ENCODE data around the gene PDE1A. TPM values are rescaled to one million over a fixed set of nuclear protein-coding genes. Genes with fewer than 3 reads are reported as not detected.
A peak's percentile ranks its signal among the peaks of the same experiment; 100 is the strongest.

The PDE1A gene
- total and polyA plus RNA-seq, 8 donors = 0.60 to 4.2 (median 1.6) TPM

DNA sequence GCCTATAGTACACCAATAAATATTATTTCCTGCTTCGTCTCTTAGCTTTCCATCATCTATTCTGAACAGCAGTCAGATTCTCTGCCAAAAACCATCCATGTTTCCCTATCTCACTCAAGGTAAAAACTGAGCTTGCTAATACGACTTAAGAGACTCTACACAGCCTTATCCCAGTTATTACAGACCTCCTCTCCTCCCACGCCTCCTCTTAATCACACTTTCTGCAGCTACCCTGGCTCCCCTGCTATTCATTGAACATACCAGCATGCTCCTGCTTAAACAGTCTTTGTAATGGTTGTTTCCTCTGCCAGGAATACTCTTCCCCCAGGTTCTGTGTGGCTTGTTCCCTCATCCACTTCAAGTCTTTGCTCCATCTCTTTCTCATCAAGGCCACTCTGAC is 81.5 kb downstream of the PDE1A start:
- Histone ChIP-seq H3K36me3 (no peaks in the 10 kb centered on the region), H3K27ac (no peak overlapping the region), H3K9me3 (no peaks in the 10 kb centered on the region), H3K4me3 (no peak overlapping the region), H3K4me1 (no peaks in the 10 kb centered on the region), H3K27me3 (no peaks in the 10 kb centered on the region)
- 80 to 83% methylated on average over 3 of the region's 3 CpGs for WGBS, 2 donors
- intact Hi-C loops (cut with DNase I) = no loop called here
- no peak for ATAC-seq
- no peak for FAIRE-seq
- DNase-seq = no peak
- TF ChIP-seq, protein P1, sequence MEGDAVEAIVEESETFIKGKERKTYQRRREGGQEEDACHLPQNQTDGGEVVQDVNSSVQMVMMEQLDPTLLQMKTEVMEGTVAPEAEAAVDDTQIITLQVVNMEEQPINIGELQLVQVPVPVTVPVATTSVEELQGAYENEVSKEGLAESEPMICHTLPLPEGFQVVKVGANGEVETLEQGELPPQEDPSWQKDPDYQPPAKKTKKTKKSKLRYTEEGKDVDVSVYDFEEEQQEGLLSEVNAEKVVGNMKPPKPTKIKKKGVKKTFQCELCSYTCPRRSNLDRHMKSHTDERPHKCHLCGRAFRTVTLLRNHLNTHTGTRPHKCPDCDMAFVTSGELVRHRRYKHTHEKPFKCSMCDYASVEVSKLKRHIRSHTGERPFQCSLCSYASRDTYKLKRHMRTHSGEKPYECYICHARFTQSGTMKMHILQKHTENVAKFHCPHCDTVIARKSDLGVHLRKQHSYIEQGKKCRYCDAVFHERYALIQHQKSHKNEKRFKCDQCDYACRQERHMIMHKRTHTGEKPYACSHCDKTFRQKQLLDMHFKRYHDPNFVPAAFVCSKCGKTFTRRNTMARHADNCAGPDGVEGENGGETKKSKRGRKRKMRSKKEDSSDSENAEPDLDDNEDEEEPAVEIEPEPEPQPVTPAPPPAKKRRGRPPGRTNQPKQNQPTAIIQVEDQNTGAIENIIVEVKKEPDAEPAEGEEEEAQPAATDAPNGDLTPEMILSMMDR (IDR thresholded peaks at IDR 0.05) = no peak

DNA sequence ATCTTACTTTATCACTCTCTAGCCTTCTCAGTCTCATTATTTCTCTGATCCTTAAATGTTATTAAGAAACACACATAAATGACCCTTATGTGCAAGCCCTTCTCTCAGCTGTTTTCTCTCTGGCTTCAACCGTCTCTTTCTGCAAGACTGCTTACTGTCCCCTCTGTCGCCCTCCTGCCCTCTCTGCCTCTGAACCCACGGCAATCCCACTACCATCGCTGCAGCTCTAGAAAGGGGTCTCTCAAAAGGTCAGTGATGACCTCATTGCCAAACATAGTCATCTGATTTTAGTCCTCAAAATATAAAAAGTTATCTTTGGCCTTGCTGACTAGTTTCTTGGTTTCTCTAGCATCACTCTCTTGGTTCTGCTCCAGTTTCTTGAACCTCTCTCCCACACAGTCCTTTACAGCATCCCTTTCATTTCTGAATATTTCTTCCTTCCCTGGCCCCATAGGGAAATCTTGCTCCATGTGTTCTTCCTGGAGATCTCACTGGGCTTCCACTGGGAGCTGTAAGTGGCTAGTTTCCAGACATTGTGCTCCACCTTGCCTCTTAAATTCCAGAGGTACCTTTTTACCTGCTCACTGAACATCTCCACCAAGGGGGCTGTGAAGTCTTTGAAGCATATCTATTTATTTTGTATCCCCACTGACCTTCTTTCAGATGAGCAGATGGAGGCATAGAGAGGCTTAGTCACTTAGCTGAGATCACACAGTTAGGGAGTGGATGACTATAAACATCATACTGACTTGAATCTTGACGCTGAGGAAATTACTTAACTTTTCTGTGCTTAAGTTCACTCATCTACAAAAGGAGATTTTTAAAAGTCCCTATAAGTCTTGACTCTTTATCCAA is 96.2 kb downstream of the PDE1A start:
- Histone ChIP-seq H3K27me3 (no peaks in the 10 kb centered on the region), H3K9me3 (no peaks in the 10 kb centered on the region), H3K4me3 (no peak overlapping the region), H3K36me3 (no peaks in the 10 kb centered on the region), H3K4me1 (no peaks in the 10 kb centered on the region), H3K27ac (no peak overlapping the region)
- FAIRE-seq = no peak
- WGBS, 2 donors = 75 to 78% methylated on average over 5 of the region's 5 CpGs
- ATAC-seq = peak in 1 of 4 donors; percentile 36
- DNase-seq = no peak
- intact Hi-C loops (cut with DNase I) = no loop called here
- TF ChIP-seq, protein P1 (IDR thresholded peaks at IDR 0.05) = no peak

DNA sequence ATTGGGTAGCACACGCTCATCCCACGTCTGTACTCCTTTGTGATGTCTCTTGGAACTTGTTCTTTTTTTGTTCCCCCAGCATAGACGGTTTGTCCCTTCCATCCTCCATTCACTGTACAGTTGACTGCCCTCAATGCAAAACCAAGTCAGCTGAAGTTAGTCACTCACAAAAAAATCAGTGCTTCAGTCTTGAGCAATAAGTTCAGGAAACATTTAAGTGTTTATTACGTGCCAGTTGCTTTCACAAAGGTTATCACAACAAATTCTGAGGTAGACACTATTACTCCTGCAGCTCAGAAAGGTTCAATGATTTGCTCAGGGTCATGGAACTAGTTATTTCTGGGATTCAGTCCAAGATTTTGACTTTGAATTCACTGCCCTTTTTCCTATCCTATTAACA is 102.2 kb downstream of the PDE1A start:
- ATAC-seq (no peak), DNase-seq (no peak), FAIRE-seq (no peak)
- TF ChIP-seq, protein P1 (IDR thresholded peaks at IDR 0.05) = no peak
- H3K4me1 ChIP-seq = no peaks in the 10 kb centered on the region
- no peaks in the 10 kb centered on the region for H3K9me3 ChIP-seq
- intact Hi-C loops (cut with DNase I) = no loop called here
- no peaks in the 10 kb centered on the region for H3K27me3 ChIP-seq
- H3K36me3 ChIP-seq = no peaks in the 10 kb centered on the region
- WGBS, 2 donors = 62 to 73% methylated on average over 4 of the region's 4 CpGs
- no peak overlapping the region for H3K4me3 ChIP-seq
- no peak overlapping the region for H3K27ac ChIP-seq

DNA sequence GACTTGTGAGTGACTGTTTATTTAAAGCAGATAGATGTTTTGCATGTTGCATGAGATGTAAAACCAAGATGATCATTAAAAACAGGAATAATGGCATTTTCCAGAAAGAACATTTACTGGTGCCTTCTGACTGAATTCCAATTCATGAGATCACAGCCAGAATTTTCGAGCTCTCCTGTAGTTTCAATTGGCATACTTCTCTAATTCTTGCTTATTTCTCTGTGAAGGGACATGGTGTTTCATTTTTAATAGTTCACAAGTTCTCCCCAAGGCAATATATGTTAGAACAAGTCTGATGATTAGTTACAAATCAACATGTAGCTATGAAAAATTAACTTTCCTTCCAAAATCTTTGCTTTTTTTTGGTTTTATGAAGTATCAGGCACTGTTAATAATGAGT is 105.7 kb downstream of the PDE1A start:
- DNase-seq (no peak), FAIRE-seq (no peak), ATAC-seq (no peak)
- TF ChIP-seq, protein P1 (IDR thresholded peaks at IDR 0.05) = no peak
- Histone ChIP-seq H3K9me3 (no peaks in the 10 kb centered on the region), H3K27ac (no peak overlapping the region), H3K27me3 (no peaks in the 10 kb centered on the region), H3K36me3 (no peaks in the 10 kb centered on the region), H3K4me1 (no peaks in the 10 kb centered on the region), H3K4me3 (no peak overlapping the region)
- WGBS, 2 donors = 39% methylated on average over 1 of the region's 1 CpG
- intact Hi-C loops (cut with DNase I) = no loop called here
